HG02970 (cell line): Measurements from ENCODE around the gene SMIM9.
A peak's percentile ranks its signal among the peaks of the same experiment; 100 is the strongest.
"Not testable (repeated sequence)": the region's sequence is repeated elsewhere in the genome, so short reads cannot be mapped to it uniquely, and the experiment has no call there.

Experiments used
- ATAC-seq: cut with Tn5 transposase; IDR thresholded peaks from one replicate; pipeline ENCODE4 v1.9.1; 2021; ENCODE audit warnings: mild to moderate bottlenecking, moderate library complexity, moderate number of reproducible peaks; ENCODE audit not compliant: unreplicated experiment, low FRiP score

Gene SMIM9

GRCh38 chrX:154834562-154834961 lies at the start of gene SMIM9:
Gene SMIM9 (minus strand): TSS chrX:154834662. CDS start chrX:154830856, 3,806 bp downstream.
- ATAC-seq, result no peak

GRCh38 chrX:154884069-154884468 lies 49.6 kb upstream of the SMIM9 start:
- not testable (repeated sequence) for ATAC-seq

GRCh38 chrX:154873329-154873728 lies 38.9 kb upstream of the SMIM9 start:
- no peak for ATAC-seq

GRCh38 chrX:154868522-154868921 lies 34.1 kb upstream of the SMIM9 start:
- ATAC-seq, result not testable (repeated sequence)

- ATAC-seq, result no peak
Observed at GRCh38 chrX:154855256-154855655, 20.8 kb upstream of the SMIM9 start.

- no peak for ATAC-seq
Observed at GRCh38 chrX:154850957-154851611, 16.6 kb upstream of the SMIM9 start.

- no peak for ATAC-seq
Observed at GRCh38 chrX:154840856-154841255, 6.4 kb upstream of the SMIM9 start.

GRCh38 chrX:154836163-154836562 lies 1.7 kb upstream of the SMIM9 start:
- no peak for ATAC-seq

- ATAC-seq, result no peak
Observed at GRCh38 chrX:154833746-154834274, 652 bp downstream of the SMIM9 start.

- no peak for ATAC-seq
Observed at GRCh38 chrX:154829926-154830442, 4.5 kb downstream of the SMIM9 start.

- no peak for ATAC-seq
Observed at GRCh38 chrX:154829134-154829533, 5.3 kb downstream of the SMIM9 start.

- ATAC-seq, result no peak
Observed at GRCh38 chrX:154828016-154828408, 6.5 kb downstream of the SMIM9 start.

GRCh38 chrX:154827194-154828015 lies 7.1 kb downstream of the SMIM9 start:
- ATAC-seq, result peak; percentile 62

- not testable (repeated sequence) for ATAC-seq
Observed at GRCh38 chrX:154825586-154825985, 8.9 kb downstream of the SMIM9 start.

- ATAC-seq, result no peak
Observed at GRCh38 chrX:154824638-154825037, 9.8 kb downstream of the SMIM9 start.

- no peak for ATAC-seq
Observed at GRCh38 chrX:154822029-154822428, 12.4 kb downstream of the SMIM9 start.

GRCh38 chrX:154821523-154821922 lies 12.9 kb downstream of the SMIM9 start:
- no peak for ATAC-seq

GRCh38 chrX:154819771-154820341 lies 14.6 kb downstream of the SMIM9 start:
- ATAC-seq, result no peak

- no peak for ATAC-seq
Observed at GRCh38 chrX:154818916-154819770, 15.3 kb downstream of the SMIM9 start.

GRCh38 chrX:154817048-154817618 lies 17.3 kb downstream of the SMIM9 start:
- not testable (repeated sequence) for ATAC-seq
